Naive thymus-derived CD8-positive, alpha-beta T cell (primary cell): ENCODE results near the gene CEP295NL. TPM values are rescaled to one million over a fixed set of nuclear protein-coding genes. Genes with fewer than 3 reads are reported as not detected.
"Not testable (repeated sequence)": the region's sequence is repeated elsewhere in the genome, so short reads cannot be mapped to it uniquely, and the experiment has no call there.

Experiments
- ATAC-seq, 2 donors: fragments of 150-1000 bp; cut with Tn5 transposase in 1 of 2; sonication (Bioruptor Pico), chemical (Tn5 transposase) in 1 of 2; 1 replicate in 1 of 2; 2 replicates in 1 of 2; pipeline ENCODE4 v1.10.0; 2021; ENCODE audit warnings: mild to moderate bottlenecking in 2 of 2, moderate library complexity in 2 of 2
- POLR2A ChIA-PET: fragments of 350-600 bp; sonication (Branson Sonifier 250); formaldehyde crosslinking; loops from one replicate; lab custom pipeline; 2021; ENCODE audit warnings: antibody characterized with exemption; lab: Charles Lee
- DNase-seq, 10 donors: peaks; one replicate each; pipeline versions ENCODE4 v3.0.0 to v3.0.0-alpha.2; 2020 to 2022
- H3K27ac Mint-ChIP-seq, 10 donors: one replicate each; pipeline ENCODE4 v1.8.0; 2020 to 2022; ENCODE audit warnings: mild to moderate bottlenecking in 10 of 10, mixed read lengths in 10 of 10, moderate library complexity in 4 of 10, inconsistent platforms in 1 of 10
- H3K27me3 Mint-ChIP-seq, 5 donors: one replicate each; pipeline ENCODE4 v1.8.0; 2021 to 2022; ENCODE audit warnings: mixed read lengths in 5 of 5
- H3K36me3 Mint-ChIP-seq, 3 donors: one replicate each; pipeline ENCODE4 v1.8.0; 2020 to 2022; ENCODE audit warnings: mixed read lengths in 3 of 3, mild to moderate bottlenecking in 2 of 3, inconsistent platforms in 1 of 3
- H3K4me1 Mint-ChIP-seq, 4 donors: one replicate each; pipeline ENCODE4 v1.8.0; 2021 to 2022; ENCODE audit warnings: mixed read lengths in 4 of 4
- H3K4me3 Mint-ChIP-seq, 10 donors: one replicate each; pipeline ENCODE4 v1.8.0; 2020 to 2022; ENCODE audit warnings: mild to moderate bottlenecking in 10 of 10, mixed read lengths in 10 of 10, moderate library complexity in 6 of 10, inconsistent platforms in 1 of 10
- H3K9me3 Mint-ChIP-seq, 9 donors: one replicate each; pipeline ENCODE4 v1.8.0; 2020 to 2022; ENCODE audit warnings: mixed read lengths in 9 of 9, mild to moderate bottlenecking in 3 of 9, inconsistent platforms in 1 of 9, moderate library complexity in 1 of 9
- polyA plus RNA-seq, 3 donors: library from polyadenylated mRNA; unstranded; fragments of 300-500 nt; fragmentation: Illumina TruSeq; gene quantifications; one replicate each; pipeline ENCODE4 v1.2.3, GENCODE V29; 2021
- total RNA-seq, 8 experiments: library from RNA in 2 of 8; stranded (reverse) in 2 of 8; gene quantifications; one replicate each; pipeline ENCODE4 v1.2.3 and lab custom pipeline; 2021 to 2026

Gene CEP295NL
- total and polyA plus RNA-seq, 5 experiments from 2014 or later = 0.86 TPM; not detected in 4

DNA sequence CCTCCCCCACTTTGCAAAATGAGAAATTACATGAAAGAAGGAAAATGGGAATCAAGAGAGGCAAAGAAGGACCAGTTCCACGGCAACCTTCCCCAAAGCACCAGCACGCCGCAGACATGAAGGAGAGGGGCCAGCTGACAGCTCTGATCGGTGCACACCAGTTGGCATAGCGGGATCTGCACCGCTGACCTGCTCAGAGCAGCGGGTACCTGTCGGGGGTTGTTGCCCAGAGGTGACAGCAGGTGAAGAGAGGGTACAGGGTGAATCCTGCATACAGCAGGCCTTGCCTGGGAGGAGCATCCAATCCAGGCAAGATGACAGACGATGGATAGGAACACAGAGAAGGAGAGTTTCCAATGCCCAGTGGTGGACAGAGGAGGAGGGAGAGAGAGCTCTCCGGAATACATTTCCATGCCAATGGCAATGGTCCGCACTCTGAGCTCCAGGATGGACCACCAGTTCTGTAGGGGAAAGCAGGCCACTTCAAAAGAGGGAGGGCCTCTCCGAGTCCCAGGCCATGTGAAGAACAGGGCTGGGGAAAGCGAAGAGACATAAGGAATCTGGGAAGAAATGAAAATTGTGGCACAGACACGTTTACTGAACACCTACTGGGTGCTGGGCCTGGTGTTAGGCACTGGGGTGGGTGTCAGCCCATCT is 24.0 kb downstream of the CEP295NL start:
- H3K36me3 Mint-ChIP-seq = no peaks in the 10 kb centered on the region
- DNase-seq = no peak
- H3K9me3 Mint-ChIP-seq = no peaks in the 10 kb centered on the region
- H3K4me1 Mint-ChIP-seq = peaks cover 24 to 55% (median 43%) of the 10 kb centered on the region in 4 donors
- POLR2A ChIA-PET = no interaction called here
- no peak for ATAC-seq
- peak overlapping the region; percentile 83 to 95 (median 90) for H3K27ac Mint-ChIP-seq
- H3K27me3 Mint-ChIP-seq = peaks cover 0 to 5% (median 1%) of the 10 kb centered on the region in 5 donors
- peak overlapping the region; percentile 73 to 91 (median 82) for H3K4me3 Mint-ChIP-seq

DNA sequence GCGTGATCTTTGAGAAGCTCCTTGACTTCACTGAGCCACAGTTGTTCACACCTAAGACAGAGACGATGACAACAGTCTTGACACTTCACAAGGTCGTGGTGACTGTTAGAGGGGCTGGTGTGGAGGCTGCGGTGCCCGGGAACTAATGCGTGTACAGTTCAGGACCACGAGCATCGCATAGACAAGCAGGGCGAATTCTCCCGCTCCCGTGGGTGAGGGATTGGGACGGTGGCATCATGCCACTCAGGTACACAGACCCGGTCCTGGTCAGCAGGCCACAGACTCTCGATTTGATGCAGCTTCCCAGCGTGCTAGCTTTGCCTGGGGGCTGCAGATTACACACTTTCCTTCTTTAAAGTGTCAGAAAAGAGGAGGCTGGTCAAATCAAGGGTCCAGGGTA is 24.7 kb downstream of the CEP295NL start:
- H3K27me3 Mint-ChIP-seq = peaks cover 0 to 5% (median 1%) of the 10 kb centered on the region in 5 donors
- no peaks in the 10 kb centered on the region for H3K9me3 Mint-ChIP-seq
- POLR2A ChIA-PET = interaction anchor here (0.5 to 1.5 kb wide), 3 partner anchors 10 to 1542 kb away, joined by 3 to 4 read pairs (median 3); no protein-coding TSS in a partner anchor
- H3K4me3 Mint-ChIP-seq = peak overlapping the region in 8 of 10 donors; percentile 6 to 83 (median 28)
- ATAC-seq (no peak), DNase-seq (no peak)
- peak overlapping the region in 9 of 10 donors; percentile 5 to 93 (median 75) for H3K27ac Mint-ChIP-seq
- peaks cover 23 to 48% (median 39%) of the 10 kb centered on the region in 4 donors for H3K4me1 Mint-ChIP-seq
- H3K36me3 Mint-ChIP-seq = no peaks in the 10 kb centered on the region

DNA sequence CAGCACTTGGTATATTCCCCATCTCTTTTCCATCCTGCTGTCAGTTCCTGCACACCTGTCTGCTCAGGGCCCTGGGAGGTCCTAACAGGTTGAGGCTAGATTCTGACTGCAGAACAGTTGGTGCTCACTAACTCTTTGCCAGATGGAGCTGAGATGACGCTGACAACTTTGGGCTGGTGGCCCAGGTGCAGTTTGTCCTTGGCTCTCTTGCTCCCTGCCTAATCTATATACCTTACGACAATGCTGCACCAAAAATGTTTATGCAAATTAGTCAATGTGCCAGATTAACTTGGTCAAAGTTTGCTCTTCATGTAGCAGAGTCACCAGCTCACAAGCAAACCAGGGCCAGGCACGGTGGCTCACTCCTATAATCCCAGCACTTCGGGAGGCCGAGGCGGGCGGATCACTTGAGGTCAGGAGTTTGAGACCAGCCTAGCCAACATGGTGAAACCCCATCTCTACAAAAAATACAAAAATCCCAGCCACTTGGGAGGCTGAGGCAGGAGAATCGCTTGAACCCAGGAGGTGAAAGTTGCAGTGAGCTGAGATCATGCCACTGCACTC is 26.0 kb downstream of the CEP295NL start:
- ATAC-seq, H3K27me3 Mint-ChIP-seq, DNase-seq, H3K36me3 Mint-ChIP-seq, H3K4me3 Mint-ChIP-seq, H3K9me3 Mint-ChIP-seq: not testable (repeated sequence)
- H3K4me1 Mint-ChIP-seq = peaks cover 20 to 36% (median 28%) of the 10 kb centered on the region in 4 donors
- peak overlapping the region in 1 of 10 donors; percentile 51 for H3K27ac Mint-ChIP-seq
- POLR2A ChIA-PET = interaction anchor here (1.1 to 1.5 kb wide), 2 partner anchors 9 to 11 kb away, joined by 3 to 4 read pairs; no protein-coding TSS in a partner anchor

DNA sequence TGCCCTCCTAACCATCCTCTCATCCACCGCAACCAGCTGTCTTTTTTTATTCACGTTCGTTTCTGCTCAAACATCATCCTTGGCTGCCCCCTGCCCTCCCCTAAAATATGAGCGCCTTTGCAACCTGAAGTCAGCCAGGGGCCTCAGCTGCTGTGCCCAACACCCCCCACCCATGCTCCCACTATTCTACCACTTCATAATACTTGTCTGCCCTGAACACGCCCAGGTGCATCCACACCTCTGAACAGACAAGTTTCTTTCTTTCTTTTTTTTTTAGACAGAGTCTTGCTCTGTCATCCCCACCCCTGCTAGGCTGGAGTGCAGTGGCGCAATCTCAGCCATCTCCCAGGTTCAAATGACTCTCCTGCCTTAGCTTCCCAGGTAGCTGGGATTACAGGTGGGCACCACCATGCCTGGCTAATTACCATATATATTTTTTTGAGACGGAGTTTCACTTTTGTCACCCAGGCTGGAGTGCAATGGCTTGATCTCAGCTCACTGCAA is 26.9 kb downstream of the CEP295NL start:
- POLR2A ChIA-PET = no interaction called here
- Mint-ChIP-seq H3K27ac (peak overlapping the region in 6 of 10 donors; percentile 13 to 87 (median 54)), H3K4me1 (peaks cover 20 to 36% (median 28%) of the 10 kb centered on the region in 4 donors), H3K36me3 (no peaks in the 10 kb centered on the region), H3K4me3 (no peak overlapping the region), H3K27me3 (peaks cover 0 to 5% (median 1%) of the 10 kb centered on the region in 5 donors), H3K9me3 (no peaks in the 10 kb centered on the region)
- DNase-seq = no peak
- ATAC-seq = no peak

DNA sequence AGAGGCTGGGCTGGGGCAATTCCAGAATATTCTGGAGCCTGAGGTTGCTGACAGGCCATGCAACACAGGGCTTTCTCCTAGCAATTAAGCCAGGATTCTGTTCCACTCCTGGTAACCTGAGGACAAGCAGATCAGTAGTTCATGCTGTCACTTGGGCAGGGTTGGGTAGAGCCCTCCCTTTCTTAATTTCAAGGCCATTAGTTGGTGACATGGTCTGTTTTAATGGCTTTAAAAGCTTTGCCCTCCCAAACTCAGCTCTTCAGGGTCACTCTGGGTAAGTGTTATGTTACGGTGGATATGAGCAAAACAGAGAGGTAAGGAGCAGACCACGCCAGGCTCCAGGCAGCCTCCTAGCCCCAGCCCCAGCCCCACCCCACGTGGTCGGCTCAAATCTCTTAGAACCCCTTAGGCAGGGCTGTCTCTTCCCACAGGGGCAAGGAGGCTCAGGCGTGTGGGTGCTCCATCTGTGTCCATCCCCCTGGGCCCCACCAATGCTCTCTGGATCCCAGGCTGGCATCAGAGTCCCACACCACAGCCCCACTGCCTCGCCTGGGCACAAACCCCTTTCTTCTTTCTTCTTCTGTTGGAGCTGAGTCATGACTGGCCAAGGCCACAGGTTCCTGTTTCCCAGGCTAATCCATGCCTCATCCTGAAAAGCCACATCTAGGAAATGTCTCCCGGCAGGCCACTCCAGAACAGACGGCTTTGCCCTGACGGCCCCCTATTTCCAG is 27.5 kb downstream of the CEP295NL start:
- peaks cover 0 to 5% (median 1%) of the 10 kb centered on the region in 5 donors for H3K27me3 Mint-ChIP-seq
- DNase-seq (no peak), ATAC-seq (no peak)
- no peak overlapping the region for H3K4me3 Mint-ChIP-seq
- H3K9me3 Mint-ChIP-seq = no peaks in the 10 kb centered on the region
- peaks cover 20 to 35% (median 28%) of the 10 kb centered on the region in 4 donors for H3K4me1 Mint-ChIP-seq
- no peaks in the 10 kb centered on the region for H3K36me3 Mint-ChIP-seq
- POLR2A ChIA-PET = interaction anchor here (0.6 kb wide), 1 partner anchor 100 kb away, joined by 4 read pairs; no protein-coding TSS in a partner anchor
- H3K27ac Mint-ChIP-seq = peak overlapping the region in 2 of 10 donors; percentile 13 to 75

DNA sequence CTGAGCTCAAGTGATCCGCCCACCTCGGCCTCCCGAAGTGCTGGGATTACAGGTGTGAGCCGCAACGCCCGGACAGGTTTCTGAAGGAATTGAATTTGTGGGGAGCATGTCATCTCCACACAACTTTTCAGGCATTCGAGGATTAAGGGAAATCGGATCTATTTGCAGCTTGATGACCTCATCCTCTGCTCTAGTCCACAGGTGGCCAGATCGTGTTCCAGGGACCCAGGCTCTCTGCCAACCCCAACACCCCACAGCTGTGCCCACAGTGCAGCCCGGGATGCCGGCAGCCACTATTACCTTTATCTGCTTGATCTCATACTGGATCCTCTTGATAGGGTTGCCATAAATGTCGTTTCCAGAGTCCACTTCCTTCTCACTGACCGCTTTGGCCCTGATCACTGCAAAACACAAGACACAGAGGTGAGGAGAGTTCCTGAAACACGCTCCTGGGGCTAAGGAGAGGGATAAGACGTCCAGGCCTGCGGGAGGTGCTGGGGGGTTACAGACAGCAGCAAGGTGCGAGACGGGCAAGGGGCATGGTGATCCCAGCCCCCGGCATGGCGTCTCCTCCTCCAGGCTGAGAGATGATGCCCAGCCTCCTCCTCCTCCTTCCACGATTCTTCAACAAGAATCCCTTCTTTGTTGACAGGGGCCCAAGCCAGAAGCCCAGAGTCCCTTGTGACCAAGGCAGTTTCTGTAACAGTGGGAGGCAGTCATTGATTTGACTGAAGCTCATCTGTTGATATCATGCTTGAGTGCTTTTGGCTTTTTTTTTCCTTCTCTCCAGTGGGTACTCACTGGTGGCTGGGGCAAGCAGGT is 29.3 kb downstream of the CEP295NL start:
- ATAC-seq = no peak
- no peak for DNase-seq
- POLR2A ChIA-PET = no interaction called here
- Mint-ChIP-seq H3K36me3 (no peaks in the 10 kb centered on the region), H3K27ac (peak overlapping the region in 1 of 10 donors; percentile 22), H3K4me3 (no peak overlapping the region), H3K4me1 (peaks cover 6 to 20% (median 13%) of the 10 kb centered on the region in 4 donors), H3K9me3 (no peaks in the 10 kb centered on the region), H3K27me3 (peaks cover 0 to 5% (median 1%) of the 10 kb centered on the region in 5 donors)

DNA sequence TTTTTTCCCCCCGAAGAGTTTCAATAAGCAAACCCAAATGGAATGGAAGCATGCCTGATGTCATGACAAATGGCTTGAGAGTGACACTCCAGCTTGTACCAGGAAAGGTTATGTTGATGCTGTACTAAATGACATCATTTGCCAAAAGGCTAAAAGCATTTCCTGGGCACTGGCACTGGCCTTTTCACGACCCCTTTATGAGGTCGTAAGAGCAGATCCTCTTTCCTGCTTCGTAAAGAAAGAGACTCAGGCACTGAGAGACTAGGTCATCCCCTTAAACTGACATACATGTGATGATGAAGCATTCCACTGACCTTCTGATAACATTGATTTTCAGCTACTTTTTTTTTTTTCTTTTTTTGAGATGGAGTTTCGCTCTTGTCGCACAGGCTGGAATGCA is 30.5 kb downstream of the CEP295NL start:
- no peaks in the 10 kb centered on the region for H3K36me3 Mint-ChIP-seq
- no peak for ATAC-seq
- POLR2A ChIA-PET = interaction anchor here (1.1 kb wide), 1 partner anchor 20 kb away, joined by 3 read pairs; no protein-coding TSS in a partner anchor
- H3K27me3 Mint-ChIP-seq = peaks cover 0 to 5% (median 0%) of the 10 kb centered on the region in 5 donors
- DNase-seq = no peak
- H3K4me3 Mint-ChIP-seq = no peak overlapping the region
- H3K9me3 Mint-ChIP-seq = no peaks in the 10 kb centered on the region
- peaks cover 4 to 14% (median 7%) of the 10 kb centered on the region in 4 donors for H3K4me1 Mint-ChIP-seq
- H3K27ac Mint-ChIP-seq = no peak overlapping the region

DNA sequence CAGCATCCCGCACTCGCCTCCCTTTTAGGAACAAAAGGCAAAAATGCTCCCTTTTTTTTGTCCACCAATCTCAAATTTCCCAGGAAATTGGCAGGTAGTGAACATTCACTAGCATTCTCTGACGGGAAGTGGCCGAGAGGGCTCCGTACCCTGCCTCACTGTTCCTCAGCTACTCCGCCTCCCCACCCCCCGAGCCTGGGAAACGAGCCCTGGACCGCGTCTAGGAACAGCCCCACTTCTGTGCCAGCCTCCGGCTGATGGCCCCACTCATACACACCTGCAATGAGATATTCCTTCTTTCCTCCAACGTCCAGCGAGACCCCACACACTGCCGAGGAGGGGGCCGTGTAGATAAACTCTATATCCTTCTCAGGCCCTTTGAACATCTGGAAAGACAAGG is 32.4 kb downstream of the CEP295NL start:
- no peak overlapping the region for H3K4me3 Mint-ChIP-seq
- ATAC-seq = no peak
- peaks cover 0 to 2% (median 0%) of the 10 kb centered on the region in 5 donors for H3K27me3 Mint-ChIP-seq
- POLR2A ChIA-PET = no interaction called here
- no peaks in the 10 kb centered on the region for H3K9me3 Mint-ChIP-seq
- no peak for DNase-seq
- no peaks in the 10 kb centered on the region for H3K36me3 Mint-ChIP-seq
- no peak overlapping the region for H3K27ac Mint-ChIP-seq
- H3K4me1 Mint-ChIP-seq = peaks cover 0 to 10% (median 3%) of the 10 kb centered on the region in 4 donors

DNA sequence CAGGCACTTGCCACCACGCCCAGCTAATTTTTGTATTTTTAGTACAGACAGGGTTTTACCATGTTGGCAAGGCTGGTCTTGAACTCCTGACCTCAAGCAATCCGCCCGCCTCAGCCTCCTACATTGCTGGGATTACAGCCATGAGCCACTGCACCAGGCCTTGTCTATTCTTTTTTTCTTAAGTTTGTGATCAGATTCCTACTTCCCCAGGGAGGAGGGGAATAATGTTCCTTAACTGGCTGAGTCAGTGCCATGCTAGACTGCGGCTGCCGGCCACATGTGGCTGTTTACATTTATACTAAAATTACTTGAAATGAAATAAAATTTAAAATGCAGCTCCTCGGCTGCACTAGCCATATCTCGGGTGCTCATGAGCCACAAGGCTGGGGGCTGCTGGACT is 34.6 kb downstream of the CEP295NL start:
- DNase-seq (no peak), ATAC-seq (no peak)
- peak overlapping the region in 2 of 10 donors; percentile 47 to 76 for H3K27ac Mint-ChIP-seq
- peaks cover 0 to 2% (median 0%) of the 10 kb centered on the region in 5 donors for H3K27me3 Mint-ChIP-seq
- no peaks in the 10 kb centered on the region for H3K9me3 Mint-ChIP-seq
- POLR2A ChIA-PET = interaction anchor here (1.3 kb wide), 1 partner anchor 9 kb away, joined by 3 read pairs; no protein-coding TSS in a partner anchor
- peaks cover 0 to 6% (median 2%) of the 10 kb centered on the region in 4 donors for H3K4me1 Mint-ChIP-seq
- H3K36me3 Mint-ChIP-seq = no peaks in the 10 kb centered on the region
- no peak overlapping the region for H3K4me3 Mint-ChIP-seq

DNA sequence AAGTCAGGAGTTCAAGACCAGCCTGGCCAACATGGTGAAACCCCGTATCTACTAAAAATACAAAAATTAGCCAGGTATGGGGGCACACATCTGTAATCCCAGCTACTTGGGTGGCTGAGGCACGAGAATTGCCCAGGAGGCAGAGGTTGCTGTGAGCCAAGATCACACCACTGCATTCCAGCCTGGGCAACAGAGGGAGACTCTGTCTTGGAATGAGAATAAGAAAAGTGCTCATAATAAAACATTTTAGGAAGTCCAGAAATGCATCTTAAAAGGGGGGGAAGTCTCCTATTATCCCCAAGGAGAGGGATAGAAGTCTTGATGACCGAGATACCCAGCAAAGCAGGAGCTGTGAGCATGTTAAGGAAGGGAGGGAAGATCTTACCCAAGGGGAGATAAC is 36.0 kb downstream of the CEP295NL start:
- H3K4me3 Mint-ChIP-seq, H3K36me3 Mint-ChIP-seq, ATAC-seq, POLR2A ChIA-PET, H3K9me3 Mint-ChIP-seq, H3K4me1 Mint-ChIP-seq, H3K27ac Mint-ChIP-seq, DNase-seq, H3K27me3 Mint-ChIP-seq: not testable (repeated sequence)

DNA sequence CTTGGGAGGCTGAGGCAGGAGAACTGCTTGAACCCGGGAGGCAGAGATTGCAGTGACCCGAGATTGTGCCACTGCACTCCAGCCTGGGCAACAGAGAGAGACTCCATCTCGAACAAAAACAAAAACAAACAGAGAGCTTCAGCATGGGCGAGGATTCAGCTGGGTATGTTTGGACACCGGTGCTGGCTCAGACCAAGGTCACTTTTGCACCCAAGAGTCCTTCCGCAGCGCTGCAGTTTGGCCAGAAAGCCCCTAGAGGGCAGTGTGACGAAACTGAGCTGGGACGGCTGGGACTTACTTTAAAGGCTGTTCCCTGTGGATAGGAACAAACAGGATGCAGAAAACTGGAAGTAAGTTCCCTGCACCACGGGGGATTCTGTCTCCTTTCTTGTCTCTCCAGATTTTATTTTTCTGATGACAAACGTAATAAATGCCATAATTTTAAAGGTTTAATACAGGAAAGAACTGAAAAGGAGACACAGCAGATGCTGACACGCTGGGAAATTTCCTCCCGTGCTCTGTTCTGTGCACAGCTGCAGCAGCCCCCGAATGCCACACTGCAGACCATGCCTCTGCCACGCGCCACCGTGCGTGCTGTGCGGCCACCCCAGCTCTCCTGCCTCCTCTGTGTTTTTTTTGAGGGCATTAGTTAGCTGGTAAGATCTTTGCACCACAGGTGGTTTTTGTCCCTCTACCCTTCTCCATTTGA is 37.2 kb downstream of the CEP295NL start:
- peaks cover 0 to 7% (median 5%) of the 10 kb centered on the region in 4 donors for H3K4me1 Mint-ChIP-seq
- H3K27me3 Mint-ChIP-seq = peaks cover 0 to 2% (median 0%) of the 10 kb centered on the region in 5 donors
- ATAC-seq = peak; percentile 64 to 76
- no peaks in the 10 kb centered on the region for H3K9me3 Mint-ChIP-seq
- POLR2A ChIA-PET = interaction anchor here (0.5 to 2.4 kb wide), 6 partner anchors 12 to 106 kb away, joined by 3 to 11 read pairs (median 4); partner anchors contain the start of gene USP36
- peak overlapping the region in 1 of 10 donors; percentile 12 for H3K4me3 Mint-ChIP-seq
- peak; percentile 33 to 77 (median 59) for DNase-seq
- H3K36me3 Mint-ChIP-seq = no peaks in the 10 kb centered on the region
- H3K27ac Mint-ChIP-seq = peak overlapping the region in 2 of 10 donors; percentile 17 to 43
